ENCODE data around the gene PNMA5.
"Not testable (repeated sequence)": the region's sequence is repeated elsewhere in the genome, so short reads cannot be mapped to it uniquely, and the experiment has no call there.

PNMA5 gene

GRCh38 chrX:152993933-152994332 is at the start of gene PNMA5:
Gene PNMA5 (minus strand): TSS chrX:152994116. CDS start chrX:152991598, 2,518 bp downstream.
- no peak for DNase-seq

GRCh38 chrX:153032397-153033118 is 38.6 kb upstream of the PNMA5 start:
- DNase-seq, result peak in 45 of 51 donors; percentile 4 to 75 (median 40)

GRCh38 chrX:153030801-153031200 is 36.9 kb upstream of the PNMA5 start:
- no peak for DNase-seq

- DNase-seq, result no peak
Observed at GRCh38 chrX:153029875-153030274, 36.0 kb upstream of the PNMA5 start.

GRCh38 chrX:153029162-153029561 is 35.2 kb upstream of the PNMA5 start:
- no peak for DNase-seq

GRCh38 chrX:153028487-153028886 is 34.6 kb upstream of the PNMA5 start:
- DNase-seq, result not testable (repeated sequence)

- DNase-seq, result not testable (repeated sequence)
Observed at GRCh38 chrX:153026501-153026900, 32.6 kb upstream of the PNMA5 start.

- DNase-seq, result no peak
Observed at GRCh38 chrX:153019166-153019565, 25.2 kb upstream of the PNMA5 start.

- DNase-seq, result not testable (repeated sequence)
Observed at GRCh38 chrX:153017174-153017573, 23.3 kb upstream of the PNMA5 start.

- DNase-seq, result no peak
Observed at GRCh38 chrX:153004780-153005179, 10.9 kb upstream of the PNMA5 start.

- no peak for DNase-seq
Observed at GRCh38 chrX:153003981-153004380, 10.1 kb upstream of the PNMA5 start.

- not testable (repeated sequence) for DNase-seq
Observed at GRCh38 chrX:153002182-153002581, 8.3 kb upstream of the PNMA5 start.

- DNase-seq, result no peak
Observed at GRCh38 chrX:152997337-152997736, 3.4 kb upstream of the PNMA5 start.

GRCh38 chrX:152992115-152992514 is 1.8 kb downstream of the PNMA5 start:
- DNase-seq, result peak in 7 of 51 donors; percentile 3 to 55 (median 27)

GRCh38 chrX:152991123-152991522 is 2.8 kb downstream of the PNMA5 start:
- DNase-seq, result no peak

GRCh38 chrX:152989292-152989658 is 4.6 kb downstream of the PNMA5 start:
- DNase-seq, result peak in 2 of 51 donors; percentile 2 to 4

GRCh38 chrX:152988536-152989291 is 5.2 kb downstream of the PNMA5 start:
- peak in 1 of 51 donors; percentile 4 for DNase-seq

- no peak for DNase-seq
Observed at GRCh38 chrX:152987801-152988200, 6.1 kb downstream of the PNMA5 start.

GRCh38 chrX:152987156-152987555 is 6.8 kb downstream of the PNMA5 start:
- DNase-seq, result not testable (repeated sequence)

GRCh38 chrX:152985383-152985782 is 8.5 kb downstream of the PNMA5 start:
- not testable (repeated sequence) for DNase-seq

GRCh38 chrX:152968193-152968592 is 25.7 kb downstream of the PNMA5 start:
- DNase-seq, result no peak

GRCh38 chrX:152960115-152960514 is 33.8 kb downstream of the PNMA5 start:
- DNase-seq, result no peak

- DNase-seq, result no peak
Observed at GRCh38 chrX:152959626-152960025, 34.3 kb downstream of the PNMA5 start.
